GM19463 (cell line): ENCODE data around the gene TGFB1I1.
A peak's percentile ranks its signal among the peaks of the same experiment; 100 is the strongest.
"Not testable (repeated sequence)": the region's sequence is repeated elsewhere in the genome, so short reads cannot be mapped to it uniquely, and the experiment has no call there.

Experiments used
- ATAC-seq: cut with Tn5 transposase; IDR thresholded peaks from one replicate; pipeline ENCODE4 v1.9.1; 2021; ENCODE audit warnings: mild to moderate bottlenecking, moderate library complexity; ENCODE audit not compliant: unreplicated experiment

Gene TGFB1I1

GRCh38 chr16:31487071-31487719 is 15.2 kb downstream of the TGFB1I1 start:
- ATAC-seq = no peak

- ATAC-seq = peak; percentile 87
Observed at GRCh38 chr16:31487720-31488467, 15.9 kb downstream of the TGFB1I1 start.

GRCh38 chr16:31488468-31489297 is 16.7 kb downstream of the TGFB1I1 start:
- no peak for ATAC-seq

GRCh38 chr16:31489298-31489564 is 17.3 kb downstream of the TGFB1I1 start:
- ATAC-seq = no peak

- ATAC-seq = no peak
Observed at GRCh38 chr16:31489616-31490584, 17.9 kb downstream of the TGFB1I1 start.

- no peak for ATAC-seq
Observed at GRCh38 chr16:31491778-31492418, 19.9 kb downstream of the TGFB1I1 start.

GRCh38 chr16:31493506-31494125 is 21.7 kb downstream of the TGFB1I1 start:
- no peak for ATAC-seq

GRCh38 chr16:31496670-31497069 is 24.7 kb downstream of the TGFB1I1 start:
- no peak for ATAC-seq

- no peak for ATAC-seq
Observed at GRCh38 chr16:31498493-31498892, 26.5 kb downstream of the TGFB1I1 start.

- no peak for ATAC-seq
Observed at GRCh38 chr16:31499928-31500327, 28.0 kb downstream of the TGFB1I1 start.

- no peak for ATAC-seq
Observed at GRCh38 chr16:31501226-31501965, 29.4 kb downstream of the TGFB1I1 start.

GRCh38 chr16:31501966-31502348 is 30.0 kb downstream of the TGFB1I1 start:
- ATAC-seq = no peak

GRCh38 chr16:31502981-31503380 is 31.0 kb downstream of the TGFB1I1 start:
- no peak for ATAC-seq

GRCh38 chr16:31503555-31503954 is 31.6 kb downstream of the TGFB1I1 start:
- not testable (repeated sequence) for ATAC-seq

- ATAC-seq = no peak
Observed at GRCh38 chr16:31504159-31504558, 32.2 kb downstream of the TGFB1I1 start.

- ATAC-seq = peak; percentile 39
Observed at GRCh38 chr16:31505483-31505882, 33.5 kb downstream of the TGFB1I1 start.

- ATAC-seq = no peak
Observed at GRCh38 chr16:31507617-31507928, 35.6 kb downstream of the TGFB1I1 start.

- ATAC-seq = peak; percentile 86
Observed at GRCh38 chr16:31507929-31508705, 36.2 kb downstream of the TGFB1I1 start, which contains the start of gene RUSF1. RUSF1 (minus strand) TSS chr16:31508391; CDS start chr16:31508373, 18 bp downstream.
